Measurements from ENCODE around the gene PPP1R12A.
"Not testable (repeated sequence)": the region's sequence is repeated elsewhere in the genome, so short reads cannot be mapped to it uniquely, and the experiment has no call there.

The PPP1R12A gene

DNA sequence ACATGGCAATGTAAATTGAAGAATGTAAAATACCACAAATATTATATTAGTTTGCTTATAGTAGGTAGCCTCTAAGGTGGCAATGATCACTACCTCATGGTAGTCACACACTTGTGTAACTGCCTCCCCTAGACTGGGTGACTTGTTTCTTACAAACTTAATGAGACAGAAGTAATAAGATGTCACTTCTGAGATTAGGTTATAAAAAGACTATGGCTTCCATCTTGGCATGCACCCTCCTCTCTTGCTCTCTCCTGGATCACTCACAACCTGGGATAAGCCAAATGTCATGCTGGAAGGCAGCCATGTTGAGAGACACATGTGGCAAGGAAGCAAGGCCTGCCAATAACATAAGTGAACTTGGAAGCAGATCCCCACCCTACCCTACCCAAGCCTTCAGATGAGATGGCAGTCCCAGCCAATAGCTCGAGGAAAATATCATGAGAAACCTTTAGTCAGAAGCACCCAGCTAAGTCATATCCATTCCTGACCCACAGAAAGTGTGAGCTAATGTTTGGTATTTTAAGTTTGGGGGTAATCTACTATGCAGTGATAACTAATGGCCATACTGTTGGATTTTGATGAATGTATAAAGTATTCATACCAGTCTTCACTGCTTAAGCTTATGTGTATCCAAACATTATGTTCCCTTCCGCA, 43.3 kb downstream of the PPP1R12A start:
- no peak overlapping the region for H3K9ac ChIP-seq (ENCODE audit: low read depth, low read length)
- peaks cover 4% of the 10 kb centered on the region; the same call in 1 of the 2 replicates for H3K4me1 ChIP-seq (ENCODE audit: insufficient read depth, low read length)
- peaks cover 2% of the 10 kb centered on the region; the same call in 1 of the 2 replicates for H3K9me3 ChIP-seq (ENCODE audit: control insufficient read depth, insufficient read depth, low read length)
- H3K36me3 ChIP-seq (ENCODE audit: insufficient read depth, low read length): no peaks in the 10 kb centered on the region

DNA sequence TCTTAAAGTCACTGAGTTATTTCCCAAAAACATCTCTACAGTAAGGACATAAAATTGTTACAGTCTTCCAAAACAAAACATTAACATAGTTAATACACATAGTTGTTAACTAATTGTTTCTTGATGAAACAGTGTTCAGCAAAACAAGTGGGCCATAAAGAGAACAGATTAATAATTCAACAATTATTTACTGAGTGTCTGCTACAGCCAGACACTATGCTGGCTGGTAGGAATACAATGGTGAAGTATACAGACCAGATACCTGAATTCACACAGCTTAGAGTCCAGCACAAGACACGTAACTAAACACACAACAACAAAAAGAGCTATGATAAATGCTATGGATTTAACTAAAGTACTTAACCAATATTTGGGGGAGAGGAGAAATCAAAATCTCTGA, 47.0 kb downstream of the PPP1R12A start:
- Histone ChIP-seq H3K9ac (ENCODE audit: low read depth, low read length) (no peak overlapping the region), H3K36me3 (ENCODE audit: insufficient read depth, low read length) (no peaks in the 10 kb centered on the region), H3K9me3 (ENCODE audit: control insufficient read depth, insufficient read depth, low read length) (peaks cover 2% of the 10 kb centered on the region; the same call in 1 of the 2 replicates), H3K4me1 (ENCODE audit: insufficient read depth, low read length) (no peaks in the 10 kb centered on the region)

DNA sequence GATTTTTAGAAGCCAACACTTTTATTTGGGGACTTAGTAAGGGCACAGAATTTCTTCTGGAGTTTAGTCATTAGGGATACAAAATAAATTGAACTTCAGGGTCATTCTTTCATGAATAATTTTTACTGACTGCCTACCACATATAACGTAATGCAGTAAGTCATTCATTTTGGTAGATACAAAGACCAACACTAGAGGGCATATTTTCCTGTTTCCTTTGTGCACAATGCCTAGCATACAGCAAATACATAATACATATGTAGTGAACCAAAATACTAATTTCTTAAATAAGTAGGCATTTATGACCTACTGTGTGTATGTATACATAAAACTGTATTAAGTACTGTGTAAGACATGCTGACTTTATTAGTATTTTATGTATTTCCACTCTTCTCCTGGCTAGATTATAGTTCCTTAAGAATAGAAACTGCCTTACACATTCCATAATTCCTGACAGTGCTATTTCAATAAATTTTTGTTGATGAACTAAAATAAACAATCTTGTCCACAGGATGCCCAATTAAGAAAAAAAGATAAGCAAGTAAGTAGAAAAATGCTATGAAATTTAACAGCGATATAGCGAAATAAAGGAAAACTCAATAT, 47.9 kb downstream of the PPP1R12A start:
- Histone ChIP-seq H3K9me3 (ENCODE audit: control insufficient read depth, insufficient read depth, low read length) (peaks cover 2% of the 10 kb centered on the region; the same call in 1 of the 2 replicates), H3K36me3 (ENCODE audit: insufficient read depth, low read length) (no peaks in the 10 kb centered on the region), H3K9ac (ENCODE audit: low read depth, low read length) (no peak overlapping the region)

DNA sequence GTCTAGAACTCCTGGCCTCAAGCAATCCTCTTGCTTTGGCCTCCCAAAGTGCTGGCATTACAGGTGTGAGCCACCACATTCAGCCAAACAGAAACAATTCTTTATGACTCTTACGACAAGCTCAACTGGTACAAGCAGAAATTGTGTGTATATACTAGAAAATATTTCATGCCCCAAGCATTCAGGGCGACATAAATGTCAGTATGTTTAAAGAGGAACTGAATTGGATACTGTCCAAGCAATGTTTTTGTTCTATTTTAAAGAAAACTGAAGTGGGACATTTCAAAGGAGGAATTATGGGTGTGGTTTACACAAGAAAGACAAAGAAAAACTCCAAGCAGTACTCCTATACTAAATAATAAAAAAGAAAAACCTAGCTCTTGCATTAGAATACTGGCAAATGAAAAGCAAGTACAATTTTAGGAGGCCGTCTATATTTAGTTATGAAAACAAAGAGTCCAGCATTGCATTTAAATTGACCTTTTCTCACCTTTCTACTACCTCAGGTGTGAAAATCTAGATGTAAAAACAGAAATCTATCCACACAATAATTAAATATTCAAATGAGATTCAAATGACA, 48.9 kb downstream of the PPP1R12A start:
- Histone ChIP-seq H3K4me1 (ENCODE audit: insufficient read depth, low read length) (no peaks in the 10 kb centered on the region), H3K36me3 (ENCODE audit: insufficient read depth, low read length) (no peaks in the 10 kb centered on the region), H3K9ac (ENCODE audit: low read depth, low read length) (no peak overlapping the region), H3K9me3 (ENCODE audit: control insufficient read depth, insufficient read depth, low read length) (no peaks in the 10 kb centered on the region)

More for the DNA sequence above, 47.9 kb downstream of the PPP1R12A start:
- no peaks in the 10 kb centered on the region for H3K4me1 ChIP-seq (ENCODE audit: insufficient read depth, low read length)

DNA sequence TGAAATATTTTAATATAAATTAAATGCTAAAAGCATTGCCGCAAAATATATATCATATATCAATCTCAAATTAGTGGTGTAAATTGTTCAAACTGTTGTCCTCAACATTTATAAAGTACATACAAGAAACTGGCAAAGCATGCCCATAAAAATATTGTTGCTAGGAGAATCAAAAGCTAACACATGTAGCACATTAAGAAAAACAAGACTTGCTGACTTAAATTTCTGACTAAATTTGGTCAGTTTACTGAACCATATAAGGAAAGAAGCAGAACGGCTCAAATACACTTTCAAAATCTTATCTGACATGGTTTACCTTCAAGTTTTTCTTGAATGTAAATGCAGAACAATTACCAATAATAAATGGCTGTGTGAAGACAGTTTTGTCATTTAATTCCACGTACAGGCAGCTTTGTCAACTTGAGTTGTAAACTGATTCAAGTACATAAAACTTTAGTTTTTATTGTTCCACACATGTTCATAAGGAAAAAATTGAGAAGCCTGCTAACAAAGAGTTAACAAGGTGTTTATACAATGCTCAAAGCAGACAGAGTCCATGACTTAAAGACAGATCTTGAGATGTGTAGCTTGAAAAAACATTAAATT, 50.4 kb downstream of the PPP1R12A start:
- Histone ChIP-seq H3K9ac (ENCODE audit: low read depth, low read length) (no peak overlapping the region), H3K36me3 (ENCODE audit: insufficient read depth, low read length) (no peaks in the 10 kb centered on the region)

DNA sequence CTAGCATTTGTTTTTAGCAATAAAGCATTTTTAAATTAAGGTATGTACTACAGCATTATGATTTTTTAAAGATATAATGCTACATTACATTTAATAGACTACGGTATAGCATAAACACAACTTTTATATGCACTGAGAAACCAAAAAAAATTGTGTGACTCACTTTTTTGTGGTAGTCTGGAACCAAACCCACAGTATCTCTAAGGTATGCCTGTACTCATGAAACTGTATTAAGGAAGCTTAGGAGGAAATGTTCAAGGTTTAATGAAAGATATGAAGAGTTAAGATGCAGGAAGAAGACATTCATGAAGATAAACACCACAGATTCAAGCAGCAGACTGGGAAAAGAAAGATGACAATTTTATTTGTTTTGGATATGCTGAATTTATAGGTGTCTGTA, 51.7 kb downstream of the PPP1R12A start:
- Histone ChIP-seq H3K36me3 (ENCODE audit: insufficient read depth, low read length) (no peaks in the 10 kb centered on the region), H3K4me1 (ENCODE audit: insufficient read depth, low read length) (no peaks in the 10 kb centered on the region), H3K9me3 (ENCODE audit: control insufficient read depth, insufficient read depth, low read length) (no peaks in the 10 kb centered on the region), H3K9ac (ENCODE audit: low read depth, low read length) (no peak overlapping the region)

More for the DNA sequence above, 50.4 kb downstream of the PPP1R12A start:
- H3K4me1 ChIP-seq (ENCODE audit: insufficient read depth, low read length): no peaks in the 10 kb centered on the region
- no peaks in the 10 kb centered on the region for H3K9me3 ChIP-seq (ENCODE audit: control insufficient read depth, insufficient read depth, low read length)

DNA sequence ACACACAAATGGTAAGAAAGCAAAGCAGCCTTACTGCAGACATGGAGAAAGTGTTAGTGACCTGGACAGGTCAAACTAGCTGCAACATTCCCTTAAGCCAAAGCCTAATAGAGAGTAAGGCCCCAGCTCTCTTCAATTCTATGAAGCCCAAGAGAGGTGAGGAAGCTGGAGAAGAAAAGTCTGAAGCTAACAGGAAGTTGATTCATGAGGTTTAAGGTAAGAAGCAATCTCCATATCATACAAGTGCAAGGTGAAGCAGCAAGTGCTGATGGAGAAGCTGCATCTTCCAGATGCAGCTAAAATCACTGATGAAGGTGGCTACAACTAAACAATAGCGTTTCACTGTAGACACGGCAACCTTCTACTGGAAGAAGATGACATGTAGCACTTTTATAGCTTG, 53.5 kb downstream of the PPP1R12A start:
- no peaks in the 10 kb centered on the region for H3K4me1 ChIP-seq (ENCODE audit: insufficient read depth, low read length)
- H3K9me3 ChIP-seq (ENCODE audit: control insufficient read depth, insufficient read depth, low read length): no peaks in the 10 kb centered on the region
- no peak overlapping the region for H3K9ac ChIP-seq (ENCODE audit: low read depth, low read length)
- no peaks in the 10 kb centered on the region for H3K36me3 ChIP-seq (ENCODE audit: insufficient read depth, low read length)

DNA sequence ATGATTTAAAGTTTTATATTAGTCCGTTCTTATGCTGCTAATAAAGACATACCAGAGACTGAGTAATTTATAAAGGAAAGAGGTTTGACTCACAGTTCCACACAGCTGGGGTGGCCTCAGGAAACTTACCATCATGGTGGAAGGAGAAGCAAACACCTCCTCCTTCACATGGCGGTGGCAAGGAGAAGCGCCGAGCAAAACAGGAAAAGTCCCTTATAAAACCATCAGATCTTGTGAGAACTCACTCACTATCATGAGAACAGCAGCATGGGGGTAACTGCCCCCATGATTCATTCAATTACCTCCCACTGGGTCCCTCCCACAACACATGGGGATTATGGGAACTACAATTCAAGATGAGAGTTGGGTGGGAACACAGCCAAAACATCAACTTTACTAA, 56.4 kb downstream of the PPP1R12A start:
- H3K36me3 ChIP-seq (ENCODE audit: insufficient read depth, low read length); H3K4me1 ChIP-seq (ENCODE audit: insufficient read depth, low read length); H3K9me3 ChIP-seq (ENCODE audit: control insufficient read depth, insufficient read depth, low read length): not testable (repeated sequence)

DNA sequence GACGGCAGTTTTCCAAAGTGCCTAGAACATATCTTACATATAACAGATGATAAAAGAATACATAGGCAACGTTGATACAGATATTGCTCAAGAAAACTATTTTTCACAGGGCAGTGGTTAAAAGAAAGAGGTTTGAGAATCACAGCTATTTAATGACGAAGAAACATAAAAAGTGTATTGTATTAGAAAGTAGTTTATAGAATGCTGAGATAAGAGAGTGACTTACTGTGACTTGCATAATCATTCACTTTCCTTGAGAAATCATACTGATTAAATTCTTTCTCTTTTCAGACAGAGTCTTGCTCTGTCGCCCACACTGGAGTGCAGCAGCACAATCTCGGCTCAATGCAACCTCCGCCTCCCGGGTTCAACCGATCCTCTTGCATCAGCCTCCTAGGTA, 57.7 kb downstream of the PPP1R12A start:
- Histone ChIP-seq H3K9me3 (ENCODE audit: control insufficient read depth, insufficient read depth, low read length) (no peaks in the 10 kb centered on the region), H3K36me3 (ENCODE audit: insufficient read depth, low read length) (no peaks in the 10 kb centered on the region), H3K4me1 (ENCODE audit: insufficient read depth, low read length) (peaks cover 9% of the 10 kb centered on the region; the same call in 1 of the 2 replicates), H3K9ac (ENCODE audit: low read depth, low read length) (no peak overlapping the region)

More for the DNA sequence above, 56.4 kb downstream of the PPP1R12A start:
- H3K9ac ChIP-seq (ENCODE audit: low read depth, low read length): not testable (repeated sequence)

DNA sequence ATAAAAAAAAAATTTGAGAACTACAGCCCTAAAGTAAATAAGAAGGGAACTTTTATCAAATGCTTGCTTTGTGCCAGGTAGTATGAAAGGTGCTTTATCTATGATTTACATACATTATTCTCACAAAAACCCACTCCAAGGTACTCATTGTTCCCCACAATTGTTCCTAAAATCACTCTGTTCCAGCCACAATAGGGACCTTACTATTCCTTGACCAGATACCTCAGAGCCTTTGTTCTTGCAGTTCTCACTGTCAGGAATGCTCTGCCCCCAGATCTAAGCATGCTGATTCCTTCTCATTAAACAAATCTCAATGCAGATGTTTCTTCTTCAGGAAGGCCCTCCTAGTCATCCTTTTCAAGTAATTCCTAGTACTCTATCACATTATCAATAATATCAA, 60.2 kb downstream of the PPP1R12A start:
- H3K9me3 ChIP-seq (ENCODE audit: control insufficient read depth, insufficient read depth, low read length): no peaks in the 10 kb centered on the region
- H3K36me3 ChIP-seq (ENCODE audit: insufficient read depth, low read length): no peaks in the 10 kb centered on the region
- H3K9ac ChIP-seq (ENCODE audit: low read depth, low read length): no peak overlapping the region
- H3K4me1 ChIP-seq (ENCODE audit: insufficient read depth, low read length): peaks cover 9% of the 10 kb centered on the region; the same call in 1 of the 2 replicates

DNA sequence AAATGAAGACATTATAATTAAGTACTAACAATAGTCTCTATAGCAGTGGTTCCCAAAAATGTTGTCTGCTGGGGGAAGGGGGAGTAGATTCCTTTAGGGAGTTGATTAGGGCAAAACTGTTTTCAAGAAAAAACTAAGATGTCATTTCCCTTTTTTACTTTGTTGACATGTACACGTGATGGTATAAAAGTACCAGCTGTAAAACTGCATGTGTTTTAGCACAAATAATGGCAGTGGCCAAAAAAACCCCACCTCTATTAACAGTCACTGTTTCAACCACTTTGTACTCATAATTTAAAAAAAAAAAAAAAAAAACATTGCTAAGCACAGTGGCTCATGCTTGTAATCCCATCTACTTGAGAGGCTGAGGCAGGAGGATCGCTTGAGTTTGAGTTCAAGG, 61.7 kb downstream of the PPP1R12A start:
- Histone ChIP-seq H3K9me3 (ENCODE audit: control insufficient read depth, insufficient read depth, low read length) (no peaks in the 10 kb centered on the region), H3K36me3 (ENCODE audit: insufficient read depth, low read length) (no peaks in the 10 kb centered on the region)

DNA sequence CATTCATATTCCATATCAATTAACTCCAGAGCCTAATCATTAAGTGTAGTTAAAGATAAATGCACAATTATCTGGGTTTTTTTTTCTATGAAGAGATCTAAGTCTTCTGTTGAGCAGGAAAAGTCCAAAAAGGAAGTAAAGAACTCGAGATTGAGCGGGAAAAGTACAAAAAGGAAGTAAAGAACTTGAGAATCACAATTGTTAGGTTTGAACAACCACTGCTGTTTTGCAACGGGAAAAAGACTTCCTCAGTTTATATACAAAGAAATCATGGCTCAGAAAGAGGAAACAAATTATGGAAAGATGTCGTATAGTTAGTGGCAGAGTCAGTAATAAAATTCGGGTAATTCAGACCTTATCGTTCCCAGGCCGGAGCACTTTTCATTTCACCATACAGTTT, 63.3 kb downstream of the PPP1R12A start:
- no peaks in the 10 kb centered on the region for H3K36me3 ChIP-seq (ENCODE audit: insufficient read depth, low read length)
- no peaks in the 10 kb centered on the region for H3K9me3 ChIP-seq (ENCODE audit: control insufficient read depth, insufficient read depth, low read length)
- no peak overlapping the region for H3K9ac ChIP-seq (ENCODE audit: low read depth, low read length)
- H3K4me1 ChIP-seq (ENCODE audit: insufficient read depth, low read length): peaks cover 9% of the 10 kb centered on the region; the same call in 1 of the 2 replicates

More for the DNA sequence above, 61.7 kb downstream of the PPP1R12A start:
- H3K4me1 ChIP-seq (ENCODE audit: insufficient read depth, low read length): peaks cover 9% of the 10 kb centered on the region; the same call in 1 of the 2 replicates
- H3K9ac ChIP-seq (ENCODE audit: low read depth, low read length): no peak overlapping the region

DNA sequence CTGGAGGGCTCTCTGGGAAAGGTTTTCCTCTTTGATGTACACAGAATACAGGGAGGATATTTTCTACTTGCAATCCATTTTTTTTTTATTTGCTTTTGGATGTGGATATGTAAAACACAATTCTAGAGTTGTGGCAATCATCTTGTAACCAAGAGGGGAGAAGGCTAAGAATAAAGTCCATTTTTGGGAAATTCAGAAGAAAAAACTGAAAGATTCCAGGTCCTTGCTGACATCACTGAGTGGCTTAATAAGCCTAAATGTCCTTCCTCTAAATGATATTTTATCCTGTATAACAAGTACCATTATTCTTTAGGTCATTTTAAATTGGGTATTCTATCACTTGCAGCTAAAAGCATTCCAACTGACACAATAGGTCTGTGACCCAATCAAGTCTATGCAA, 64.0 kb downstream of the PPP1R12A start:
- no peaks in the 10 kb centered on the region for H3K9me3 ChIP-seq (ENCODE audit: control insufficient read depth, insufficient read depth, low read length)
- H3K9ac ChIP-seq (ENCODE audit: low read depth, low read length): no peak overlapping the region
- H3K36me3 ChIP-seq (ENCODE audit: insufficient read depth, low read length): no peaks in the 10 kb centered on the region

DNA sequence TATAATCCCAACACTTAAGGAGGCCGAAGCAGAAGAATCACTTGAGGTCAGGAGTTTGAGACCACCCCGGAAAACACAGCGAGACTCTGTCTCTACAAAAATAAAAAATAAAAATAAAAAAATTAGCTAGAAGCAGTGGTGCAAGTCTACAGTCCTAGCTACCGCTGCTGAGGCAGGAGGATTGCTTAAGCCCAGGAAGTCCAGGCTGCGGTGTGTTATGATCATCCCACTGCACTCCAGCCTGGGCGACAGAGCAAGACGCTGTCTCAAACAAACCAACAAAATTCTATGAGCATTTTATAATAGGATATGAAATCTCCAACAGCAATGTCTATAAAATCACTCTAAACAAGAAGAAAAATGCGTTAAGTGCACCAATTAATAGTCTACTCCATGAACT, 75.3 kb downstream of the PPP1R12A start:
- Histone ChIP-seq H3K9ac (ENCODE audit: low read depth, low read length) (no peak overlapping the region), H3K4me1 (ENCODE audit: insufficient read depth, low read length) (no peaks in the 10 kb centered on the region), H3K36me3 (ENCODE audit: insufficient read depth, low read length) (no peaks in the 10 kb centered on the region), H3K9me3 (ENCODE audit: control insufficient read depth, insufficient read depth, low read length) (no peaks in the 10 kb centered on the region)

More for the DNA sequence above, 64.0 kb downstream of the PPP1R12A start:
- H3K4me1 ChIP-seq (ENCODE audit: insufficient read depth, low read length): peaks cover 9% of the 10 kb centered on the region; the same call in 1 of the 2 replicates

Measured in ES-I3 (cell line).